IMR-90 (cell line): ENCODE data around the gene B4GALNT1.

Experiments
- CHD1 ChIP-seq: IDR thresholded peaks from 2 replicates; pipeline ENCODE4 v1.6.1; 2012; ENCODE audit warnings: low read depth, low read length, improper control_type of control experiment
- CTCF ChIP-seq: conservative IDR thresholded peaks from 2 replicates; pipeline ENCODE4 v1.5.1; 2012; ENCODE audit warnings: mild to moderate bottlenecking, low read depth, low read length, improper control_type of control experiment
- MAZ ChIP-seq: IDR thresholded peaks from 2 replicates; pipeline ENCODE4 v1.6.1; 2012; ENCODE audit warnings: low read depth, mild to moderate bottlenecking, low read length, improper control_type of control experiment, moderate library complexity, borderline replicate concordance
- MXI1 ChIP-seq: IDR thresholded peaks from 2 replicates; pipeline ENCODE4 v1.6.1; 2012; ENCODE audit warnings: low read depth, mild to moderate bottlenecking, low read length, moderate library complexity, borderline replicate concordance
- NFE2L2 ChIP-seq: fragments of 150-350 bp; IDR thresholded peaks from 2 replicates; pipeline ENCODE4 v1.6.1; 2016; ENCODE audit warnings: low read depth, mild to moderate bottlenecking, low read length
- POLR2A ChIP-seq: IDR thresholded peaks from 2 replicates; pipeline ENCODE4 v1.6.1; 2012; ENCODE audit warnings: mild to moderate bottlenecking, low read depth, low read length
- RAD21 ChIP-seq: IDR thresholded peaks from 2 replicates; pipeline ENCODE4 v1.6.1; 2012; ENCODE audit warnings: low read length, improper control_type of control experiment
- RCOR1 ChIP-seq: IDR thresholded peaks from 2 replicates; pipeline ENCODE4 v1.6.1; 2012; ENCODE audit warnings: mild to moderate bottlenecking, low read length, improper control_type of control experiment; ENCODE audit not compliant: insufficient replicate concordance
- RFX5 ChIP-seq: IDR thresholded peaks from 2 replicates; pipeline ENCODE4 v1.8.0; 2012; ENCODE audit warnings: low read depth, mild to moderate bottlenecking, low read length, moderate library complexity
- SMC3 ChIP-seq: fragments of 150-350 bp; IDR thresholded peaks from 2 replicates; pipeline ENCODE4 v1.6.1; 2016; ENCODE audit warnings: low read depth, mild to moderate bottlenecking, antibody characterized with exemption, low read length, moderate library complexity
- USF2 ChIP-seq: fragments of 150-350 bp; IDR thresholded peaks from 2 replicates; pipeline ENCODE4 v1.6.1; 2017; ENCODE audit warnings: mild to moderate bottlenecking, antibody characterized with exemption, low read length, low read depth
- TF ChIP-seq, protein P1 (sequence below): fragments of 150-350 bp; IDR thresholded peaks from 2 replicates; pipeline ENCODE4 v1.6.1; 2016; ENCODE audit warnings: low read depth, mild to moderate bottlenecking, low read length, moderate library complexity, borderline replicate concordance

- no peak for TF ChIP-seq CTCF
- TF ChIP-seq POLR2A = no peak
- TF ChIP-seq, protein P1, sequence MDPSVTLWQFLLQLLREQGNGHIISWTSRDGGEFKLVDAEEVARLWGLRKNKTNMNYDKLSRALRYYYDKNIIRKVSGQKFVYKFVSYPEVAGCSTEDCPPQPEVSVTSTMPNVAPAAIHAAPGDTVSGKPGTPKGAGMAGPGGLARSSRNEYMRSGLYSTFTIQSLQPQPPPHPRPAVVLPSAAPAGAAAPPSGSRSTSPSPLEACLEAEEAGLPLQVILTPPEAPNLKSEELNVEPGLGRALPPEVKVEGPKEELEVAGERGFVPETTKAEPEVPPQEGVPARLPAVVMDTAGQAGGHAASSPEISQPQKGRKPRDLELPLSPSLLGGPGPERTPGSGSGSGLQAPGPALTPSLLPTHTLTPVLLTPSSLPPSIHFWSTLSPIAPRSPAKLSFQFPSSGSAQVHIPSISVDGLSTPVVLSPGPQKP = no peak
- no peak for TF ChIP-seq RCOR1
- TF ChIP-seq NFE2L2 = no peak
- no peak for TF ChIP-seq RFX5
- TF ChIP-seq USF2 = no peak
- TF ChIP-seq RAD21 = no peak
- no peak for TF ChIP-seq MAZ
- TF ChIP-seq SMC3 = no peak
- TF ChIP-seq MXI1 = no peak
- no peak for TF ChIP-seq CHD1
Measured at GRCh38 chr12:57591782-57592325, 41.1 kb downstream of the B4GALNT1 start.
